ENCODE data around the gene EFNA2.

- no peak for TF ChIP-seq CSDC2 (CRISPR knock-in tag; IDR thresholded peaks at IDR 0.05)
- no peak for TF ChIP-seq PATZ1 (CRISPR knock-in tag; IDR thresholded peaks at IDR 0.05; ENCODE audit: borderline replicate concordance)
- no peak for TF ChIP-seq CSRNP3 (CRISPR knock-in tag; IDR thresholded peaks at IDR 0.05)
- TF ChIP-seq TCF4 (CRISPR knock-in tag; IDR thresholded peaks at IDR 0.05; ENCODE audit: borderline replicate concordance): no peak
- TF ChIP-seq ZFP30 (CRISPR knock-in tag; IDR thresholded peaks at IDR 0.05): no peak
- TF ChIP-seq BACH2 (CRISPR knock-in tag; IDR thresholded peaks at IDR 0.05; ENCODE audit: borderline replicate concordance): no peak
Measured at GRCh38 chr19:1343041-1343440, 57.4 kb downstream of the EFNA2 start.
